Measurements from ENCODE around the gene DNAH2. TPM values are rescaled to one million over a fixed set of nuclear protein-coding genes. Genes with fewer than 3 reads are reported as not detected.

DNAH2 gene
- total RNA-seq, 1 donor from 2014 or later, result 0.15 TPM

- no peak for DNase-seq (ENCODE audit: low read depth)
Measured at GRCh38 chr17:7720125-7720524, 2.6 kb downstream of the DNAH2 start.

DNA sequence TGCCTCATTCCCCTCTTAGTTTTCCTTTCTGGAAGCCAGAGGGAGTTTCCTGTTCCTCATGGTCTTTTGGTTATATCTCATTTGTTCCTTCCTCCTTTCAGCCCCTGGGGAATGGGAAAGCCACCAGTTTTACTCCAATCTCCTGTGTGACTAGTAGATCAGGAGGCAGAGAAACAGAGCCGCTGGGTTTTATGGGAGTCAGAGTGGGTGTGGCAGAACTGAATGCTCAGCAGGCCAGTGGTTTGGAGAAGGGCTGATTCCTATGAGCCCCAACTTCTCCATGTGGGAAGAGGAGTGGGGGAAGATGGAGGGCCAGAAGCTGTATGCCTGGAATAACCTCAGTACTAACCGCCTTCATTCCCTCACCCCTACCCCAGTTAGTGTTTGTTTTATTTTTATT is 4.1 kb downstream of the DNAH2 start:
- no peak for DNase-seq (ENCODE audit: low read depth)

DNA sequence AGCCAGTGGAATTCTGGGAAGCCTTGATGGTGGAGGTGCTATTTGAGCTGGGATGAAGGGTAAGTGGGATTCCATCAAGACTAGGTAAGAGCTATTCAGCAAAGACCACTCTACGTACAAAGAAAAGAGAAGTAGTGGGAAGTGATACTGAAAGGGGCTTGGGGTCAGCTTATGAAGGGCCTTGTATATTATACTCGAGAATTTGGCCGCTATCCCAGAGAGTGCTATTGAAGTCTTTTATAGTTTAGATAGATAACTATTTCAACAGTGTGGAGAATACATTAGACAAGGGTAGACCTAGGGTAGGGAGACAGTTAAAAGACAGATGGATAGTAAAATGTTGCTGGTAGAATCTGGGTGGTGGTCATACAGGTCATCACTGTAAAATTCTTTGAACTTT is 10.3 kb downstream of the DNAH2 start:
- no peak for DNase-seq (ENCODE audit: low read depth)

DNA sequence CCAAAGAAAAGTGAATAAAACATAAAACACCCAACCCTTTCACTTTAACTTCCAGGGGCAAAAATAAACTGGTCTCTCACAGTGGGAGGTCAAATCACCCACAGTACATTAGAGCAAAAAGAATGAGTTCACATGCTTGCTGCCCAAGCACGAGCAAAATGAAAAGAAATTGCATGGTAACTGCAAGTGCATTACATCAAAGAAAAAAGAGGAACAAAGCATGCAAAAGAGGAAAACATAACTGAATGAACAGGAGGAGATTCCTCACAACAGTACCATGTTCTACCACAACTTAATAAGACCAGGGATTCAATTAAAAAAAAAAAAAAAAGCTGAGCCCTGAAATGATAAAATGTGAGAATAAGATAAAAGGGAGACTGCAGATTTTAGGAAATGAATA is 12.3 kb downstream of the DNAH2 start:
- DNase-seq (ENCODE audit: low read depth), result no peak

- DNase-seq (ENCODE audit: low read depth), result no peak
Measured at GRCh38 chr17:7732981-7733539, 15.5 kb downstream of the DNAH2 start.

- no peak for DNase-seq (ENCODE audit: low read depth)
Measured at GRCh38 chr17:7737601-7738000, 20.1 kb downstream of the DNAH2 start.

GRCh38 chr17:7739746-7740145 is 22.2 kb downstream of the DNAH2 start:
- no peak for DNase-seq (ENCODE audit: low read depth)

DNA sequence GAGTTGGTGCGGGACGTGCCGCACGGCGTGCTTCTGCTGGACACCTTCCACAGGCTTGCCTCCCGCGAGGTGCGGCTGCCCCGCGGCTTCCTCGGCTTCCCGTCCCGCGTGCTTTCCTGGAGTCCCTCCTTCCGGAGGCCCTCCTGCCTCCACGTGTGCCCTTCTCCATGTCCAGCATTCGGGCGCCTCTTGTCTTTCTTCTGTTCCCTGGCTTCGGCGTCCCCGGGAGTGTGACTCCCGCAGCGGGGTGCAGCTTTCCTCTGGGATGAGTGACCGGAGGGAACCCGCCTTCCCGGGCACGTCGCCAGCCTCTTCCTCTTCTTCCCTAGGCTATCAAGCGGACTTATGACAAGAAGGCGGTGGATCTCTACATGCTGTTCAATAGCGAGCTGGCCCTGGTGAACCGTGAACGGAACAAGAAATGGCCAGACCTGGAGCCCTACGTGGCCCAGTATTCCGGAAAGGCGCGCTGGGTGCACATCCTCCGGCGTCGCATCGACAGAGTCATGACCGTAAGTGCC is 23.0 kb downstream of the DNAH2 start:
- no peak for DNase-seq (ENCODE audit: low read depth)

DNA sequence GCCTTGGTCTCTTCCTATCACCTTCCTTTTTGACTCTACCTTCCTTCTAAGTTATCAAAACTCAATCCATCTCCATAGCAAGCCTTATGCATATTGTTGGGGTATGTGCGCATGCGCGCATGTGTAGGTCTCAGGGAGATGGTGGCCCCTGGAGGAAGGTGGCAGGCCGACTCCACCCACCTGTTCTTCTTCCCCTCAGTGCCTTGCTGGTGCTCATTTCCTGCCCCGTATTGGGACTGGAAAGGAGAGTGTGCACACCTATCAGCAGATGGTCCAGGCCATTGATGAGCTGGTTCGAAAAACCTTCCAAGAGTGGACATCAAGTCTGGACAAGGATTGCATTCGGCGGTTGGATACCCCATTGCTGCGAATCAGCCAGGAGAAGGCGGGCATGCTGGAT is 25.2 kb downstream of the DNAH2 start:
- no peak for DNase-seq (ENCODE audit: low read depth)

GRCh38 chr17:7744416-7744815 is 26.9 kb downstream of the DNAH2 start:
- DNase-seq (ENCODE audit: low read depth), result no peak

GRCh38 chr17:7745748-7746470 is 28.4 kb downstream of the DNAH2 start:
- peak; percentile 93 for DNase-seq (ENCODE audit: low read depth)

DNA sequence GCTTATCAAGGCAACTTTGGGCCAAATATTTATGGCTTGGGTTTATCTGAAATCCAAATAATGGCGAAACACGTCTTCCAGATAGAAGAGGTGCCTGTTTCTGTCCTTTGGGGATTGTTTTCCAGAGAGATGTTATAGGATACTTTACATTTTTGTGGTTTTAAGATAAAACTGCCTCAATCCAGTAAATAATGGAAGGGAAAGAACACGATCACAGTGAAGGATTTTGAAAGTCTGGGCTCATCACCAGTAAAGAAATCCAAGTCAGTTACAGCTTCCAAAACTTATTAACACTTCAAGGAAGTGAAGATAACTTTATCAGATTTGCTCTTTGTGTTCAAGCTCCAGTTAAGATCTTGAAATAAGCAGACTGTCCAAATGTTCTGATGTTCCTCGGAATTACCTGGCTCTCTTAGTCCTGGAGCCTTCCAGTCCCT is 30.1 kb downstream of the DNAH2 start:
- DNase-seq (ENCODE audit: low read depth), result no peak

GRCh38 chr17:7748076-7748775 is 30.7 kb downstream of the DNAH2 start:
- no peak for DNase-seq (ENCODE audit: low read depth)

- peak; percentile 92 for DNase-seq (ENCODE audit: low read depth)
Measured at GRCh38 chr17:7750321-7750821, 32.8 kb downstream of the DNAH2 start.

DNA sequence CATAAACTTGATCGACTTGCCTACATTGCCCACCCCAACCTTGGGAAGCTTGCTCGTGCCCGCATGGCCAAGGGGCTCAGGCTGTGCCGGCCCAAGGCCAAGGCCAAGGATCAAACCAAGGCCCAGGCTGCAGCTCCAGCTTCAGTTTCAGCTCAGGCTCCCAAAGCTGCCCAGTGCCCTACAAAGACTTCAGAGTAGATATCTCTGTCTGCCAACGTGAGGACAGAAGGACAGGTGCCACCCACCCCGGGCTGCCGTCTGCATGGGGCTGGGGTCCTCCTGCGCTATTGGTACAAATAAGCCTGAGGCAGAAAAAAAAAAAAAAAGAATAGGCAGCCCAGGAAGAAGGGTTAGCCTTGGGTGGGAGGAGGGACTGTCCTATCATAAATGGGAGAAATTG is 37.1 kb downstream of the DNAH2 start:
- DNase-seq (ENCODE audit: low read depth), result no peak

DNA sequence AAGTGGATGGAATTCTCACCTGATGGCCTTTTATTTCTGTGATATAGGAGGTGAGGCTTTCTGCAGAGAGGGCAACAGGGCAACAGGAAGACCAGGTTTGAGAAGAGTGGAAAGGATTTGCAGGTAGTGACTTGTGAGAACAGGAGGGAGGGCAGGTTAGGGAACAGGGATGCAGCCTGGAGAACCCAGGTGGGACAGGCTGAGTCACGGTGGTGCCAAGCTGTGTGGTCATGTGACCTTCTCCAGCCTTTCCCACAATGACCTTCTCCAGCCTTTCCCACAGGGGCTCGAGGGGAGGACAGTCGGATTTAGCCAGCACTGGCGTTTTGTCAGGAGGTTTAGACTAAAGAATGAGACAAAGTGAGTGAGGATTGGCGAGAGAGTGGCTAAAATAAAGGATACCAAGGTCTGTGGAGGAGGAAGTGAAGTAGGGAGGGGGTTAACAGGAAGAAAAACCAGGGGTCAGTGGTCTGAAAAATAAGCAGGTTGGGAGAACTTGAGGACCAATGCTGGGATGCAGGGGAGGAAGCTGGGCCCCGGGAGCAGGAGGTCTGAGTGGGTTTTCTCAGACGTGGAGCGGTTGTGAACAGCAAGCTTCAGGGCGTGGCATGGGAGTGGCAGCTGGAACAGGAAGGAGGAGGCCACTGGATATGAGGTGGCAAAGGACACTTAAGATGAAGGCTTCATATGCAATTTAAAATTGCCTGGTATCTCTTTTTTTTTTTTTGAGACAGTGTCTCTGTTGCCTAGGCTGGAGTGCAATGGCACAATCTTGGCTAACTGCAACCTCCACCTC is 37.7 kb downstream of the DNAH2 start:
- DNase-seq (ENCODE audit: low read depth), result no peak

DNA sequence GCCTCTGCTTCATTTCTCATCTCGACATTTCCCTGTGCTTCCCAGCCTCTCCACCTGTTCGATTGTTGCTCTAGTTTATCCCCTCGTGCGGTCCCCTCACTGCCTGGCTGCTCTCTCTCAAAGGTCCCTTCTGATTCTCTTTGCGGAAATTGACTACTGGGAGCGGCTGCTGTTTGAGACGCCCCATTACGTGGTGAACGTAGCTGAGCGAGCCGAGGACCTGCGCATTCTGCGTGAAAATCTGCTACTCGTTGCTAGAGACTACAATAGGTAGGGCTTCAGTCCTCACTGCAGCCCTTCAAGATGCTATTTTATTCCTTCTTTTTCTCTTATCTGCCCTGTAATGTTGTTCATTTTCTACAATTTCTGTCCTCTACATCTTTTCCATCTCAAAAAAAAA is 39.4 kb downstream of the DNAH2 start:
- no peak for DNase-seq (ENCODE audit: low read depth)

DNA sequence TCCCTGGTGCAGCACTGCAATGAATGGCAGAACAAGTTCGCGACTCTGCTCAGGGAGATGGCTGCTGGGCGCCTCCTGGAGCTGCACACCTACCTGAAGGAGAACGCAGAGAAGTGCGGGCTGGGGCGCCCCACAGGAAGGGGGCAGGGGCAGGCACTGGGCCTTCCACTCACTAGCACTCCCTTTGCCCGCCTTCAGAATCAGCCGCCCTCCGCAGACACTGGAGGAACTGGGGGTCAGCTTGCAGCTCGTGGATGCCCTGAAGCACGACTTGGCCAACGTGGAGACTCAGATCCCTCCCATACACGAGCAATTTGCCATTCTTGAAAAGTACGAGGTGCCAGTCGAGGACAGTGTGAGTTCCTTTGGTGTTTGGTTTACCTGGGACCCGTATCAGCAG is 46.4 kb downstream of the DNAH2 start:
- no peak for DNase-seq (ENCODE audit: low read depth)

DNA sequence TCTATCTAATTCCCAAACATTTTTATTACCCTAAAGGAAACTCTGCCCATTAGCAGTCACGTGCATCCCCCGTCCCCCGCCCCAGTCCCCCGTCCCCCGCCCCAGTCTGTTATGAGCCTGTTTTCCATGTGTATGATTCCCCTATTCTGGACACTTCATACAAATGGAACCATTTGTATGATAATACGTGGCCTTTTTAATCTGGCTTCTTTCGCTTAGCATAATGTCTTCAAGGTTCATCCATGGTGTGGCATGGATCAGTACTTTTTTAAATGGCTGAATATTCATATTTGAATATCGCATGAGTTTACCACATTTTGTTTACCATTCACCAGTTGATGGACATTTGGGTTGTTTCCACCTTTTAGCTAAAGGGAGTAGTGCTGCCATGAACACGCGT is 49.5 kb downstream of the DNAH2 start:
- DNase-seq (ENCODE audit: low read depth), result no peak

DNA sequence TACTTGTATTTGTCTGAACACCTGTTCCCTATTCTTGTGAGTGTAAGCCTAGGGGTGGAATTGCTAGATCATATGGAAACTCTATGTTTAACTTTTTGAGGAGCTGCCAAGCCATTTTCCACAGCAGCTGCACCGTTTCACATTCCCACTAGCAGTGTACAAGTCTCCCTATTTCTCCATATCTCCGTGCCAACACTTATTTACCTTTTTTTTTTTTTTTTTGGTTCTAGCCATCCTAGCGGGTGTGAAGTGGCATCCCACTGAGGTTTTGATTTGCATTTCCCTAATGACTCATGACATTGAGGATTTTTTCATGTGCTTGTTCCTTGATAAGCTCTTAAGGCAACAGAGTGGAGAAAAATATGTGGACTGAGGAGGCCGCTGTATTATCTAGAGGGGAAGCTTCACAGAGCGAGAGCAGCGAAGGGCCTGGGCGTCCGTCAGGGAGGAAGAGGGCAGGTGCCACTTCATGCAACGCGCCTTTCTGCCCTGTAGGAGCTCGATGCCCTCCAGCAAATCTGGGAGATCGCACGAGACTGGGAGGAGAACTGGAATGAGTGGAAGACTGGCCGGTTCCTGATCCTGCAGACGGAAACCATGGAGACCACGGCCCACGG is 50.0 kb downstream of the DNAH2 start:
- peak; percentile 38 for DNase-seq (ENCODE audit: low read depth)

DNA sequence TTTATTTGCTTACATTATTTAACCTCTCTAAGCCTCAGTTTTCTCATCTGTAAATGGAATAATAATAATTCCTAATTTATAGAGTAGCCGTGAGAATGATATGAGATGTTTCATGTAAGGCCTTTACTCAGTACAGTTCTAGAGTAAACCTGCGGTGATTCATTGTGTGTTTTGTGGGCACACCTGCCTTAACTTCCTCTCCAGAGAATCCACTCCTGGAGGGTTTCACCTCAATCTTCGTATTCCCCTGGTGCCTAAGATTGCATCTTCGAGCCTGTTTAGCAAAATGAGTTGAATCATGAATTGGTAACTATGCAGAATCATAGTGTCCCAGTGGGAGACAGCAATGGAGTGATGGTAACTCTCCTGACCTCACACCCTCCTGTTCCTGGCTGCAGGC is 52.3 kb downstream of the DNAH2 start:
- DNase-seq (ENCODE audit: low read depth), result no peak
